Measurements from ENCODE around the gene SEMA3A.

DNA sequence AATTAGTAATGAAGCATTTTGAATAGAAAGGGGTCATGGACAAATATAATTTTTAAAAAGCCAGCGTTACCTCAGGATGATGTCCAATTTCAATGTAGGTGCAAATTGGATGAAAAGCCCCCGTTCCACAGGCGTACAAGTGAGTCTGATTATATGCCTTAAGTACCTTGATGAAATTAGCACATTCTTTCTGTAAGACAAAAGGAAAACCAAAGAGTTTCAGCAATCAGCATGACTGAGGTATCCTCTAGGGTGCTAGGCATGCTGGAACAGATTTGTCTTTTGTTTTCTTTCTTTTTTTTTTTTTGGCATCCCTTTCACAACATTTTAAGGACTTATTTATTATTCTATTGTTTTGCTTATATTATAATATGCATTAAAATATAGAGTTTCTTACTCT, 84.2 kb downstream of the SEMA3A start:
- TF ChIP-seq, protein P1, sequence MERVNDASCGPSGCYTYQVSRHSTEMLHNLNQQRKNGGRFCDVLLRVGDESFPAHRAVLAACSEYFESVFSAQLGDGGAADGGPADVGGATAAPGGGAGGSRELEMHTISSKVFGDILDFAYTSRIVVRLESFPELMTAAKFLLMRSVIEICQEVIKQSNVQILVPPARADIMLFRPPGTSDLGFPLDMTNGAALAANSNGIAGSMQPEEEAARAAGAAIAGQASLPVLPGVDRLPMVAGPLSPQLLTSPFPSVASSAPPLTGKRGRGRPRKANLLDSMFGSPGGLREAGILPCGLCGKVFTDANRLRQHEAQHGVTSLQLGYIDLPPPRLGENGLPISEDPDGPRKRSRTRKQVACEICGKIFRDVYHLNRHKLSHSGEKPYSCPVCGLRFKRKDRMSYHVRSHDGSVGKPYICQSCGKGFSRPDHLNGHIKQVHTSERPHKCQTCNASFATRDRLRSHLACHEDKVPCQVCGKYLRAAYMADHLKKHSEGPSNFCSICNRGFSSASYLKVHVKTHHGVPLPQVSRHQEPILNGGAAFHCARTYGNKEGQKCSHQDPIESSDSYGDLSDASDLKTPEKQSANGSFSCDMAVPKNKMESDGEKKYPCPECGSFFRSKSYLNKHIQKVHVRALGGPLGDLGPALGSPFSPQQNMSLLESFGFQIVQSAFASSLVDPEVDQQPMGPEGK (CRISPR knock-in tag; IDR thresholded peaks at IDR 0.05; ENCODE audit: borderline replicate concordance) = no peak
- TF ChIP-seq TCF4 (CRISPR knock-in tag; IDR thresholded peaks at IDR 0.05; ENCODE audit: borderline replicate concordance) (no peak), ARNTL (CRISPR knock-in tag; IDR thresholded peaks at IDR 0.05; ENCODE audit: borderline replicate concordance, low read depth) (no peak), TOX (CRISPR knock-in tag; IDR thresholded peaks at IDR 0.05; ENCODE audit: borderline replicate concordance) (no peak), ZNF70 (CRISPR knock-in tag; IDR thresholded peaks at IDR 0.05) (no peak), SNAI2 (CRISPR knock-in tag; IDR thresholded peaks at IDR 0.05) (no peak), ESRRG (CRISPR knock-in tag; IDR thresholded peaks at IDR 0.05) (no peak), ZNF8 (CRISPR knock-in tag; IDR thresholded peaks at IDR 0.05) (no peak)
- TF ChIP-seq, protein P2, sequence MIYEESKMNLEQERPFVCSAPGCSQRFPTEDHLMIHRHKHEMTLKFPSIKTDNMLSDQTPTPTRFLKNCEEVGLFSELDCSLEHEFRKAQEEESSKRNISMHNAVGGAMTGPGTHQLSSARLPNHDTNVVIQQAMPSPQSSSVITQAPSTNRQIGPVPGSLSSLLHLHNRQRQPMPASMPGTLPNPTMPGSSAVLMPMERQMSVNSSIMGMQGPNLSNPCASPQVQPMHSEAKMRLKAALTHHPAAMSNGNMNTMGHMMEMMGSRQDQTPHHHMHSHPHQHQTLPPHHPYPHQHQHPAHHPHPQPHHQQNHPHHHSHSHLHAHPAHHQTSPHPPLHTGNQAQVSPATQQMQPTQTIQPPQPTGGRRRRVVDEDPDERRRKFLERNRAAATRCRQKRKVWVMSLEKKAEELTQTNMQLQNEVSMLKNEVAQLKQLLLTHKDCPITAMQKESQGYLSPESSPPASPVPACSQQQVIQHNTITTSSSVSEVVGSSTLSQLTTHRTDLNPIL (CRISPR knock-in tag; IDR thresholded peaks at IDR 0.05; ENCODE audit: low read depth) = no peak
